SJSA1 (cell line): ENCODE data around the gene SEPTIN5. TPM values are rescaled to one million over a fixed set of nuclear protein-coding genes. Genes with fewer than 3 reads are reported as not detected.

Experiments
- DNase-seq, 2 experiments: peaks; one replicate each; pipeline ENCODE4 v3.0.0-alpha.2; 2015 to 2020; ENCODE audit warnings: low spot score in 2 of 2, low read depth in 1 of 2
- H3K27ac ChIP-seq: fragments of 250-450 bp; sonication (Bioruptor Pico); 2 replicates; pipeline ENCODE4 v1.5.1; 2020; ENCODE audit warnings: mild to moderate bottlenecking, moderate library complexity
- H3K27me3 ChIP-seq: fragments of 250-450 bp; sonication (Bioruptor Pico); replicated peaks from 2 replicates; pipeline ENCODE4 v1.5.1; 2020; ENCODE audit warnings: mild to moderate bottlenecking, moderate library complexity
- H3K36me3 ChIP-seq: fragments of 250-450 bp; sonication (Bioruptor Pico); 2 replicates; pipeline ENCODE4 v1.5.1; 2020; ENCODE audit warnings: mild to moderate bottlenecking
- H3K4me1 ChIP-seq: fragments of 250-450 bp; sonication (Bioruptor Pico); replicated peaks from 2 replicates; pipeline ENCODE4 v1.6.1; 2021; ENCODE audit warnings: mild to moderate bottlenecking
- H3K4me3 ChIP-seq: fragments of 250-450 bp; sonication (Bioruptor Pico); 2 replicates; pipeline ENCODE4 v1.5.1; 2020; ENCODE audit warnings: mild to moderate bottlenecking
- H3K9me3 ChIP-seq: fragments of 250-450 bp; sonication (Bioruptor Pico); replicated peaks from 2 replicates; pipeline ENCODE4 v1.5.1; 2020; ENCODE audit warnings: mild to moderate bottlenecking
- total RNA-seq: library from RNA; depleted of rRNA; stranded (reverse); fragments of >200 nt; shearing (Covaris generic); gene quantifications from 2 replicates; pipeline ENCODE4 v1.2.3, GENCODE V29; 2014

The SEPTIN5 gene
- total RNA-seq, 1 experiment from 2014 or later: 13.3 TPM

GRCh38 chr22:19743081-19743480 lies 28.8 kb downstream of the SEPTIN5 start:
- no peaks in the 10 kb centered on the region for H3K9me3 ChIP-seq
- peaks cover 7% of the 10 kb centered on the region for H3K4me1 ChIP-seq
- H3K27ac ChIP-seq: no peak overlapping the region
- DNase-seq: no peak
- H3K36me3 ChIP-seq: no peaks in the 10 kb centered on the region
- H3K27me3 ChIP-seq: no peaks in the 10 kb centered on the region
- H3K4me3 ChIP-seq: no peak overlapping the region

GRCh38 chr22:19743651-19744050 lies 29.3 kb downstream of the SEPTIN5 start:
- no peaks in the 10 kb centered on the region for H3K9me3 ChIP-seq
- H3K4me3 ChIP-seq: no peak overlapping the region
- H3K27ac ChIP-seq: no peak overlapping the region
- no peak for DNase-seq
- no peaks in the 10 kb centered on the region for H3K27me3 ChIP-seq
- no peaks in the 10 kb centered on the region for H3K36me3 ChIP-seq
- H3K4me1 ChIP-seq: peaks cover 7% of the 10 kb centered on the region

DNA sequence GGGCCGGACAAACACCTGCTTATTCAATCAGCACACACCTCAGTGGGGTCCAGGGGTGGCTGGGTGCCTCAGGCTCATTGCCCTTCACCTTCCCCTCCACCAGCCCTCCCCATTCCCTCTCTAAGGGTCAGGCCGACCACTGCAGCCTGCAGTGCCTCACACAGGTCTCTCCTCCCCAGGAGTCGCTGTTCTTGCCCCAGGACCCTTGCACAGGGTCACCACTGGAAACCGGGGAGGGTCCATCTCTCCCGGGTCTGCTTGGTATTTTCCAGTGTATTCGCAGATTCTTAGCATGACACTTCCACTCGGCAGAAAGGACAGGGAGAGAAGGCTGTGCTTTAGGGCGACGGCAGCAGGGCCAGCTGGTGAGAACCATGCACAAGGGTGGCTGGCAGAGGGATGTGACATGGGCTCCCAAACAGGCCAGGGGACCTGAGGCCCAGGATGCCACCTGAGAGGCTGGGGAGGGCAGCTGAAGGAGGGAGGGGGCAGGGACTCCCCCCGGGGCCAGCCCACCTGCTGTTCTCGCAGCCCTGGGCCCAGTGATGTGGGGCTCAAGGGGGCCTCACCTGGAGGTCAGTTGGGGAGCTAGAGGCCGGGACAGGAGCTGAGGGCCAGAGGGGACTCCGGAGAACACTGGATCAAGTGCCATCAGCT lies 30.2 kb downstream of the SEPTIN5 start:
- Histone ChIP-seq H3K4me1 (peaks cover 11% of the 10 kb centered on the region), H3K9me3 (no peaks in the 10 kb centered on the region), H3K27me3 (no peaks in the 10 kb centered on the region), H3K36me3 (no peaks in the 10 kb centered on the region), H3K4me3 (no peak overlapping the region), H3K27ac (no peak overlapping the region)
- DNase-seq: no peak

DNA sequence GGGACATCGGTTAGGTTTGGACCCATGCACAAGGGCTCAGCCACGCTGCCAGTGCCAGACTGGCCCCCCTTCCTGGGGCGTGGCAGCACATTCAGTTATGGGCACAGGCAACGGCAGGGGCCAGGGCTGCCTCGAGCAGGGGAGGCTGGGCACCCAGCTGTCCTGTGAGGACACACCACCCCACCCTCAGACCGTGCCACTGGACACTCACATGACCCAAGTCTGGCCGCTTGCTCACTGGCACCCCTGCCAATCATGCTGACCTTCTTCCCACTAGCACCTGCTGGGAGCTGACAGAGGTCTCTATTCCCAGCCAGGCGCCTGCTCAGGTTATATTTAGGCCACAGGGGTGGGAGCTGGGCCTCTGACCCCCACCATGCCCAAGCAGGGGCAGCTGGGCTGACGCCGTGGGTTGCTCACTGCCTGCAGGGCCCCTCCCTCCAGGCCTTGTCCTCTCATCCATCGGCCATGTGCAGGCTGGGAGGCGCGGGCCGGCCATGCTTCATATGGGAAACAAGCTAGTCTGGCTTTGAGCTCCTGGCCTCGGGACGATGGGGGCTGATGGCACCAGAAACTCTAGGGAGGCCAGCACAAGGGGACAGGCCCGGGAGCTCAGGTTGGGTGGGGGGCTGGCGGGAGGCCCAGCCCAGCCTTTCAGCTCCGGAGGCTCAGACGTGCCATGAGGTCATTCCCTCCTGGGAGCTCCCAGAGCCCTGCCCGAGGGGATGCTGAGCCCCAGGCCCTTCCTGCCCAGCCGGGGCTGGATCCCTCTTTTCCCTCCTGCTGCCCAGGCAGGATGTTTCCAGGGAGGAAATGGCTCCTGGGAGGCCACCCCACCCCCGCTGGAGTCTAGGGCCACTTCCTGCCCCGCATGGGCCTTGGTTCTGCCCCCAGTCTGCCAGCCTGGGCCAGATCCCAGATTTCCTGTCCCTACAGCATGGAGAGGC lies 31.1 kb downstream of the SEPTIN5 start:
- DNase-seq: no peak
- no peak overlapping the region for H3K27ac ChIP-seq
- no peaks in the 10 kb centered on the region for H3K36me3 ChIP-seq
- H3K9me3 ChIP-seq: no peaks in the 10 kb centered on the region
- H3K27me3 ChIP-seq: no peaks in the 10 kb centered on the region
- no peak overlapping the region for H3K4me3 ChIP-seq
- H3K4me1 ChIP-seq: peaks cover 11% of the 10 kb centered on the region

GRCh38 chr22:19746726-19747125 lies 32.4 kb downstream of the SEPTIN5 start:
- H3K9me3 ChIP-seq: no peaks in the 10 kb centered on the region
- H3K36me3 ChIP-seq: no peaks in the 10 kb centered on the region
- peaks cover 22% of the 10 kb centered on the region for H3K4me1 ChIP-seq
- H3K4me3 ChIP-seq: no peak overlapping the region
- no peak for DNase-seq
- H3K27ac ChIP-seq: no peak overlapping the region
- H3K27me3 ChIP-seq: no peaks in the 10 kb centered on the region

DNA sequence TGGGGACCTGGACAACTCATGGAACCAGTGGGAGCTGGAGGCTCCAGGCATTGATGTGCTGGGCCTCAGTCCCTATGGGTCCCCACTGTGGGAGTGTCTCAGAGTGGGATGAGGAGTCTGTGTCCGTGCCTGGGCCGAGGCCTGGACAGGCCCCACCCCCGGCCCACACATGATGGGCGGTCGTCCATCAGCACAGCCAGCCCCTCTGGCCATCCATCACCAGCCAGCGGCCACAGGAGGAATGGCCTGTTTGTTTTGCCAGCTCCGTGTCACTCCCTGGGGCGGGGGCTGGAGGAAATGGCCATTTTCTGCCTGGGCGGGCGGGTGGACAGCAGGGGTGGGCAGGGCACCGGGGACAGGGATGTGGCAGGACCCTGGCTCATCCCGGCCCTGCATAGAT lies 33.2 kb downstream of the SEPTIN5 start:
- no peak for DNase-seq
- no peak overlapping the region for H3K4me3 ChIP-seq

DNA sequence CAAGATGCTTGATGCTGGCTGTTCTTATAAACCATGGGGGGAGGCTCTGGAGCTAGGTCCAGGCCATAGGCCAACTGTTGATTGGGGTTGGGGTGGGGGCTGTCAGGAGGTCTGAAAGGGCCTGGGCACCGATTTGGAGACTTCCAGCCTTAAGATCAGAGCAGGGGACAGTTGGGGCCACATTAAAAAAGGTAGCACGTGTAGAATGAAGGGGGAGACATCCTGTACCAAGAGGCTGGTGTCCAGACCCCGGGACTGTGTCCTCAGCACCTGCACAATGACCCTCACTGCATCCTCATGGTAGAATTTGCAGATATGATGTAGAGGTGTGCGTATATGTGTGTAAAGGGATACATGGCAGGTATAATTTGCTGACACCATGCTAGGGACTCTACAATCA lies 33.8 kb downstream of the SEPTIN5 start:
- Histone ChIP-seq H3K4me1 (peaks cover 25% of the 10 kb centered on the region), H3K9me3 (no peaks in the 10 kb centered on the region), H3K27ac (no peak overlapping the region), H3K27me3 (no peaks in the 10 kb centered on the region), H3K36me3 (no peaks in the 10 kb centered on the region), H3K4me3 (no peak overlapping the region)
- DNase-seq: no peak

More for the DNA sequence above, 33.2 kb downstream of the SEPTIN5 start:
- Histone ChIP-seq H3K27me3 (no peaks in the 10 kb centered on the region), H3K27ac (no peak overlapping the region), H3K4me1 (peaks cover 25% of the 10 kb centered on the region), H3K9me3 (no peaks in the 10 kb centered on the region), H3K36me3 (no peaks in the 10 kb centered on the region)

DNA sequence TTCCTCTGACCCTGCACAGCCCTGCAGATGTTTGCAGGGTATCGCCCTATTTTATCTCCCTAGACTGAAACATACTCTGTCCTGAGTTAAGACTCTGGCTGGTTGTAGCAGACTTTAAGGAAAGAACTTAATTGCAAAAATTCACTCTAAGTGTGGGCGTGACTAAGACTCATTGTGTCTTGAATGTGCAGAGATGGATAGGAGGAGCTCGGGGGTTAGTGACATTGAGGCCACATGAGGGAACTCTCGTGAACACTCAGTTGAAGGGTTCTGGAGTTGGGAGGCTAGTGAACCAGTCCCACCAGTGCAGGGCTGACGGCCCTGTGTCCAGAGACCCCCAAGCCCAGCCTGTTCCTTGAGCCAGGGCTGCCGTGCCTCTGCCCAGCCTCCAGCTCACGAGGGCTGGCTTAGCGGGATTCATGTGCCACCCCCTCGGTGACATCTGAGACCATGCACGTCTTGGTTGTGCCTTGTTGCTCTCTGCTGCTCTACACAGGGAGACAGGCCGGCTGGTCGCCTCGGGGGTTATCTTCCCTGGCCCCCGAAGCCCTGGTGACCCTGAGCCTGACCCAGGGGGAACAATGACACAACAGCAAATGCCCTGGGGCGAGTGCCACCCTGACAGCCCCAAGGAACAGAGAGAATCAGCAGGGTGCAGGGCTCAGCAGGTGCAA lies 34.8 kb downstream of the SEPTIN5 start:
- no peak for DNase-seq
- Histone ChIP-seq H3K9me3 (no peaks in the 10 kb centered on the region), H3K27me3 (no peaks in the 10 kb centered on the region), H3K36me3 (no peaks in the 10 kb centered on the region), H3K27ac (no peak overlapping the region), H3K4me1 (peaks cover 25% of the 10 kb centered on the region), H3K4me3 (no peak overlapping the region)

- no peak overlapping the region for H3K27ac ChIP-seq
- peaks cover 25% of the 10 kb centered on the region for H3K4me1 ChIP-seq
- H3K9me3 ChIP-seq: no peaks in the 10 kb centered on the region
- no peaks in the 10 kb centered on the region for H3K36me3 ChIP-seq
- no peaks in the 10 kb centered on the region; the same call in 1 of the 2 replicates for H3K27me3 ChIP-seq
- DNase-seq: no peak
- H3K4me3 ChIP-seq: no peak overlapping the region
These were observed 35.6 kb downstream of the SEPTIN5 start for GRCh38 chr22:19749876-19750275.

DNA sequence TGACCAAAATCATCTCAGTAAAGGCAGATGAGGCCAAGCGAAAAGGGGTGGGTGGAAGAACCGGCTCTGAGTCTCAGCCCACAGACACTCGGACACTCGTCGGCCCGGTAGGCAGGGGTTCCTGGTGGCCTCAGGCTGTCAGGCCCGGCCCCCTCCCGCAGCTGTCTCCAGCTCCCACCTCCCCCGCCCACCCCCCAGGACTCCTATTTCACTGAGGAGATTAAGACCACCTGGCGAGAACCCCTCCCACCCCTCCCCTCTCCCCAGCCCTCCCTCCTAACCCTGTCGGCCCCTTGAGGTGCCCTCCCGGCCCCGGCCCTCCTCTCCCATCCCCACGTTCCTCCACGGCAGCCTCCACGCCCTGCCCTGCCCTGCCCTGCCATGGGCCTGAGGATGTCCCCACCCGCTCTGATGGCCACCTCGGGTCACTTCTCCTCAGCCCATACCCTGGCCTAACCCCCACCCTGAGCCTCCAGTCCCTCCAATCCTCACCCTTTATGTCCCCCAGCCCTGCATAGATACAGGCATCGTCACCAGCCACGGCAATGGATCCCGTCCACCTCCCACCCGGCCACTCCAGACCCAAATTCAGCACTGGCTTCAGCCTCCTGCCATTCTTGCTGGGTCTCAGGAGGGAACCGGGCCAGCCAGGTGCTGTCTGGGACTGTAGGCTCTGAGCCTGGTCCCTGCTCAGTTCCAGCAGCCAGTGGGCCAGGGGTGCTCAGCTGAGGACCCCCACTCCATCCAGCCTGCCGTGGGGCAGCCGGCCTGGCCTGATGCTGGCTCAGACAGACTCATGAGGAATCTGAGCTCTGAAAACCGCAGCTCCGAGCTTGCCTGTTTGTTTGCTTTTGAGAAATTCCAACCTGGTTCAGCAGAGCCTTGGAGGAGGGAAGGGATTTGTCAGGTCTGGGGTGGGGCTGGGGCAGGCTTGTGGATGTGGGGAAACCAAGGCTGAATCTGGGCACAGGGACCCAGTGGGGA lies 36.5 kb downstream of the SEPTIN5 start:
- H3K4me1 ChIP-seq: peaks cover 22% of the 10 kb centered on the region
- DNase-seq: peak; percentile 63 to 69
- no peak overlapping the region for H3K4me3 ChIP-seq
- peak overlapping the region; percentile 15; the same call in 1 of the 2 replicates for H3K27ac ChIP-seq
- no peaks in the 10 kb centered on the region for H3K36me3 ChIP-seq
- no peaks in the 10 kb centered on the region for H3K9me3 ChIP-seq
- peaks cover 8% of the 10 kb centered on the region for H3K27me3 ChIP-seq

DNA sequence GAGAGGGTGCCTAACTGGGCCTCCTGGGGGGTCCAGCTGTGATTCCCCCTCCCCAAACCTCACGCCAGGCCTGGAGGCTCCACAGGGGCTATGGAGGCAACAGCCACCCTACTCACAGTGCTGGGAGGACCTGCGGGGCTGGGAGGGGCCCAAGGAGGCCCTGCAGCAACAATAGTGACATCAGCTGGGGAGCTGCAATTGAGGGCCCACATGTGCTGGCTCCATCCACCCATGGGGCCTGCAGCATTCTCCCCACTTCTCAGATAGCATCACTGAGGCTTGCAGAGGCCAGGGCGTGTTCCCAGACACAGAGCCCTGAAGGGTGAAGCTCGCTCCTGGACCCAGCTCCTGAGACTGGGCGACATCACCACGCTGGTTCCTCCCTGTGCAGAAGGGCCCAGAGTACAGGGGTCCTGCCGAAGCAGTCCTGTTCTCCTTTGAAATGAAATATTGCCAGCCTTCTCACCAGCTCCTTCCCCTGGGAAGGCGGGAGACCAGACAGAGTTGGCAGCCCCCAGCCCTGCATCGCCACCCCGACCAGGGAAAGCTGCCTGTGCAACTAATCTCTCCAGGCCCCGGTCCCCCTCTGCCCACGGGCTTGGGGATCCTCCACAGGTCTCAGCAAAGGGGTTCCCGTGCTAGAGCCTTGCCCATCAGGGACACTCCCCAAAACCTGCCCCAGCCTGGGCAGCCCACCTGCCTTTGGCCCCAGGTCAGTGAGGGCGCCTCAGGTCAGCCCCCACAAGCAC lies 37.4 kb downstream of the SEPTIN5 start:
- no peak overlapping the region for H3K4me3 ChIP-seq
- peaks cover 15% of the 10 kb centered on the region for H3K27me3 ChIP-seq
- no peaks in the 10 kb centered on the region for H3K36me3 ChIP-seq
- H3K27ac ChIP-seq: no peak overlapping the region
- no peak for DNase-seq
- no peaks in the 10 kb centered on the region for H3K9me3 ChIP-seq
- H3K4me1 ChIP-seq: peaks cover 18% of the 10 kb centered on the region

GRCh38 chr22:19753090-19753842 lies 39.0 kb downstream of the SEPTIN5 start:
- no peak for DNase-seq
- no peaks in the 10 kb centered on the region for H3K36me3 ChIP-seq
- H3K9me3 ChIP-seq: no peaks in the 10 kb centered on the region
- H3K27ac ChIP-seq: no peak overlapping the region
- peaks cover 23% of the 10 kb centered on the region for H3K4me1 ChIP-seq
- peaks cover 21% of the 10 kb centered on the region for H3K27me3 ChIP-seq
- H3K4me3 ChIP-seq: no peak overlapping the region
